ENCODE data around the gene GMDS. TPM values are rescaled to one million over a fixed set of nuclear protein-coding genes. Genes with fewer than 3 reads are reported as not detected.

GMDS gene
- total RNA-seq, 1 donor from 2014 or later, result 17.9 TPM

DNA sequence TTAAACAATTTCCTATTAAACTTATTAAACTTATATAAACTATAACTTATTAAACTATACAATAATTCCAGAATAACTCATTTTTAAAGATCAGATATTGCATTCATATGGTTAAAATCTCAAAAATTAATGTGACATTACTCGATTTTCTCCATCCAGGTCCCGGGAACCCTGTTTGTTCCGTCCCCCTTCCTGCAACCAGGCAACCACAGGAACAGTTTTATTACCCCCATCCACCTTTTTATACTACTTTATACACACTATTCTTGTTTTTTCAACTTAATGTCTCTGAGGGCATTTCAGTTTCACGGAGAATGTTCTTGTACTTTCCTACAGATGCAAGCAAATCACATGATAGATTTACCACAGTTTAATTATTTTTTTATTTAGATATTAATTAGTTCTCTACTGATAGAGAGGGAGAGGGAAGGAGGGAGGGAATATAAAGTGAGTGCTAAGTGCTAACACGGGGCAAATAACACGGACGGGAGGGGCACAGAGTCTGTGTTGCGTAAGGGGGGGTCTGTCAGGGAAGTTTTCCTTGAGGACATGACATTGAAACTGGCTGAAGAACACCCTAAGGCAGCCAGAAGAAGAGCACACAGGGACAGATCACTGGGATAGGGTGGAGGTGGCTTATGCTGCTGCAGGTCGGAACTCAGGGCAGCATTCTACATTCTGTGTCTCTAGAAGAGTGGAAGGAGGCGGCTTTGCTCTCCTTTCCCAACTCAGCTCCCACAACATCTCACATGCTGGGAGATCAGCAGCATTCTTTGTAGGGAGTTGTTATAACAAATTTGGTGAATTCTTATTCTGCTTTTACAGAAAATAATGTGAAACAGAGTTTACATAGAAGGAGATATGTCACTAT is 410.5 kb downstream of the GMDS start:
- no peak overlapping the region for H3K4me3 ChIP-seq (ENCODE audit: low read depth, low read length)
- no peak for DNase-seq (ENCODE audit: low read depth)
- TF ChIP-seq CTCF (conservative IDR thresholded peaks at IDR 0.05; ENCODE audit: low read depth, low read length), result no peak

- TF ChIP-seq CTCF (conservative IDR thresholded peaks at IDR 0.05; ENCODE audit: low read depth, low read length), result no peak
- no peak overlapping the region for H3K4me3 ChIP-seq (ENCODE audit: low read depth, low read length)
- DNase-seq (ENCODE audit: low read depth), result no peak
These were observed 411.2 kb downstream of the GMDS start for GRCh38 chr6:1834207-1834606.

DNA sequence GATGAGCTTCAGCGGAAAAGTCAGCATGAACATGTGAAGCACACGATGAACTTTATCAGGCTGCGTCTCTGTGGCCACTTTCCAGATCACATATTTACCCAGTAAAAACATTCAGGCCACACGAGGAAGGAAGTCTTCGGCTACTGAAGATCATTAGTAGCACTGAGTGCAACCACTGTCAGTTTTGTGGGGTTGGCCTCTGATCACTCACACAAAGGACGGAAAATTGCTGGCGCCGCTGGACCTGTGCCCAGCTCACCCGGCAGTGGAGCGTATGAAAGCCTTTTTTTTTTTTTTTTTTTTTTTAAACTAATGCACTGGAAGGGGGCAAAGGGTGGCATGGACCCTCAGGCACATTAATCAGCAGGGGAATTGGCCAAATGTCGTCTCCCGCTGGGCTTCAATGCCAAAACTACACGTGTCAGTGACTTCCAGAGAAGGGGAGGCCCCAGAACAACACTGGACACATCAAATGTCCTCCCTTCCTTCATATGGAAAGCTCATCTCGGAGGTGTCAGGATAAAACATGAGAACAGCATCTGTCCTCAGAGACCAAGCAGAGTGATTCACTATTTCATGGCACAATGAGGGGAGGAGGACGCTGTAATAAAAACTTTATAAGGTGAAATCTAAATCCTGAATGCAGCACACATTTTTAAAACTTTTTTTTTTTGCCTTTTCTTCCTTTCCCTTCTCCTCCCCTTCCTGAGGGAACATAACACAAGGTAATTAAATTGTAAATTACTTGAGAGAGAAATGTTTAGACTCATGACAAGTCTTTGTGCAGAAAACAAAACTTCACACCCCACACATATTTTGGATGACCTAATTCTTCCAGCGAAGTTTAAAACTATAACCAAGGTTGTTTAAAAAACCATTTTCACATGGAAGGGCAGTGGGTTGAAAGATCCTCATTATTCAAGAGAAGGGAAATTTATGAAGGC is 412.3 kb downstream of the GMDS start:
- no peak for TF ChIP-seq CTCF (conservative IDR thresholded peaks at IDR 0.05; ENCODE audit: low read depth, low read length)
- DNase-seq (ENCODE audit: low read depth), result no peak
- peak overlapping the region; percentile 28 for H3K4me3 ChIP-seq (ENCODE audit: low read depth, low read length)

DNA sequence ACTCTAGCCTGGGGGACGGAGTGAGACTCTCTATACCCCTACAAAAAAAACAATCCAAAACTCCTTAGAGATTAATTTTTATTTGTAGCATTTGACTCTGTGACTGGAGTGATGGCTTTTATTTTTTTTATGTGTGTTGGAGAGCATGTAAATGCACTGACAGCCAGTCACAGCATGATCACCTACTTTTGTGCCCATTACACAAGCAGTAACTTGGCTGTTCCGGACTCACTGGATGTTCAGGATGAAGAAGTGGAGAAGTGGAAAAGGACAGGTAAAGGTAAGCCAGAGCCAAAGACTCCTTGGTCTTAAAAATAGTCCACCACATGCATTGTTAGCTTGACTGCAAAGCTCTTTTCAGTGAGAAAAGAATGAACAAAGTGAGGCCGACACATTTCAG is 413.0 kb downstream of the GMDS start:
- TF ChIP-seq CTCF (conservative IDR thresholded peaks at IDR 0.05; ENCODE audit: low read depth, low read length), result no peak
- no peak for DNase-seq (ENCODE audit: low read depth)
- peak overlapping the region; percentile 28 for H3K4me3 ChIP-seq (ENCODE audit: low read depth, low read length)

- DNase-seq (ENCODE audit: low read depth), result no peak
- TF ChIP-seq CTCF (conservative IDR thresholded peaks at IDR 0.05; ENCODE audit: low read depth, low read length), result no peak
These were observed 417.2 kb downstream of the GMDS start for GRCh38 chr6:1827984-1828793.

DNA sequence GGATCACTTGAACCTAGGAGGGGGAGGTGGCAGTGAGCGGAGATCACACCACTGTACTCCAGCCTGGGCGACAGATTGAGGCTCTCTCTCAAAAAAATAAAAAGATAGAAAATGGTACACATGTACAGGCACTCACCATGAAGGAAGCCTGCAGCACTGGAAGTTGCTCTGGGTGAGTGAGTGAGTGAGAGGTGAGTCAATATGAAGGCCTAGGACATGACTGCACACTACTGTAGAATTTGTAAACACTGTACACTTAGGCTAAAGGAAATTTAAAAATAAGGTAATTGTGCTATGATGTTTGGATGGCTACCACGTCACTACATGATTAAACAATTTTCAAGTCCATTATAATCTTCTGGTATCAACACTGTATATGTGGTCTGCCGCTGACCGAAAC is 419.5 kb downstream of the GMDS start:
- no peak for DNase-seq (ENCODE audit: low read depth)
- TF ChIP-seq CTCF (conservative IDR thresholded peaks at IDR 0.05; ENCODE audit: low read depth, low read length), result no peak
- no peak overlapping the region for H3K4me3 ChIP-seq (ENCODE audit: low read depth, low read length)

More at GRCh38 chr6:1827984-1828793, 417.2 kb downstream of the GMDS start:
- no peak overlapping the region for H3K4me3 ChIP-seq (ENCODE audit: low read depth, low read length)
